NCI-H345 treated with DMSO at 0.1 percent for 48 hours (cell line): ENCODE results near the gene NDUFB10.
"Not testable (repeated sequence)": the region's sequence is repeated elsewhere in the genome, so short reads cannot be mapped to it uniquely, and the experiment has no call there.

ENCODE experiments used
- DNase-seq: peaks from one replicate; lab custom pipeline; 2025; ENCODE audit not compliant: unreplicated experiment; lab: John Stamatoyannopoulos, UW

NDUFB10 gene

DNA sequence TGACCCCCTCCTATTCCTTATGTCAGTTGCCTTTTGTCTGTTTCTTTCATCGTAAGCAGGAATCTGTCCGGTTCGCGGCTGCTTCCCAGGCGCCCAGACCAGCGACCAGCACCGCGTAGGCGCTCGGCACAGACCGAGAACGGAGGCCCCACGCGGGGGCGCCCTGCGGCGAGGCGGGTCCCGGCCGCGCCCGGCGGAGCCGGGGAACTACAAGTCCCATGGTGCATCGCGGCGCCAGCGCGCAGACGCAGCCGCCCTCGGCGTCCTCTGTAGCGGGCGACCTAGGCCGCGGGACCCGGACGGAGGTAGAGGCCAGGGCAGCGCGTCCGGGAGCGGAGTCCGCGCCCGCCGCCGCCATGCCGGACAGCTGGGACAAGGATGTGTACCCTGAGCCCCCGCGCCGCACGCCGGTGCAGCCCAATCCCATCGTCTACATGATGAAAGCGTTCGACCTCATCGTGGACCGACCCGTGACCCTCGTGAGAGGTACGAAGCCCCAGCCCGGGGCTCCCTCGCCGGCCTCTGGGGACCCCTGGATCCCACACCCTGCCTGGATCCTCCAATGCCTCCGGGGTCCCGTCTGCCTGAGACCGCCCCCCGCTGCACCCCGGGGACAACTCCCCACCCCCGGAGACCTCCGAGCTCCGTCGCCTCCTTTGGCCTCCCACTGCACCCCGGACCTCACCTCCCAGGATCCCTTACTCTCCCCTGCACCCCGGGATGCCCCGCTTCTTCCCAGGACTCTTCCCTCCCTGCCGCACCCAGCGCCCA is at the start of gene NDUFB10:
Gene NDUFB10, plus strand, starts transcription at position 270 of the 771 bp plus-strand sequence. Its CDS starts 87 bp downstream, at position 357.
- peak; percentile 70 for DNase-seq

DNA sequence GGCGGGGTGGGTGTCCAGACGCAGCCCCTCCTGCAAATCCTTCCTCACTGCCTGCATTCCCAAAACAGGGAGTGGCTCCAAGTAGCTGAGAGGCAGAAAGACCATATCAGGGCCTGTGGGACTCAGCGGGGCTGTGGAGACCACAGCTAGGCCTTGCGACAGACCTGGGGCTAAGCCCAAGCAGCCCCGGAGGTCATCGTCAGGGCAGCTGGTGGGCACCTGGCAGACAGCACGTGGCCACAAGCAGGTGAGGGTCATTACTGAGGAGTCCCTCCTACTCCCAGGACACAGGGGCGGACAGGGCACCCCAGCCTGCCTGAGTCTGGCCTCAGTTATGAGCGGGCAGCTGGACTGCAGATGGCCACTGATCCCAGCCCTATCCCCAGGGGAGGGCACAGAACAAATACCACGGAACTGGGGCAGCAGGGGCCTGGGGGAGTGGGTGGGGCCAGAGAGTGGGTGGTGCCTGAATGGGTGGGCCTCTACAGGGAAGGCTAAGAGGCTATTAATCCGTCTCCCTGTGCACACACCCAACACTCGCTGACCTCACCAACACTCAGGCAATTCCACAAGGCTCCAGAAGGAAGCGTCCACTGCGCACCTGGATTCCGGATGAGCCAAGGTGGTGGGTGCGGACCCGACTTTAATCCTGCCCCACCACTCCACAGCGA is 49.6 kb upstream of the NDUFB10 start:
- DNase-seq: no peak

DNA sequence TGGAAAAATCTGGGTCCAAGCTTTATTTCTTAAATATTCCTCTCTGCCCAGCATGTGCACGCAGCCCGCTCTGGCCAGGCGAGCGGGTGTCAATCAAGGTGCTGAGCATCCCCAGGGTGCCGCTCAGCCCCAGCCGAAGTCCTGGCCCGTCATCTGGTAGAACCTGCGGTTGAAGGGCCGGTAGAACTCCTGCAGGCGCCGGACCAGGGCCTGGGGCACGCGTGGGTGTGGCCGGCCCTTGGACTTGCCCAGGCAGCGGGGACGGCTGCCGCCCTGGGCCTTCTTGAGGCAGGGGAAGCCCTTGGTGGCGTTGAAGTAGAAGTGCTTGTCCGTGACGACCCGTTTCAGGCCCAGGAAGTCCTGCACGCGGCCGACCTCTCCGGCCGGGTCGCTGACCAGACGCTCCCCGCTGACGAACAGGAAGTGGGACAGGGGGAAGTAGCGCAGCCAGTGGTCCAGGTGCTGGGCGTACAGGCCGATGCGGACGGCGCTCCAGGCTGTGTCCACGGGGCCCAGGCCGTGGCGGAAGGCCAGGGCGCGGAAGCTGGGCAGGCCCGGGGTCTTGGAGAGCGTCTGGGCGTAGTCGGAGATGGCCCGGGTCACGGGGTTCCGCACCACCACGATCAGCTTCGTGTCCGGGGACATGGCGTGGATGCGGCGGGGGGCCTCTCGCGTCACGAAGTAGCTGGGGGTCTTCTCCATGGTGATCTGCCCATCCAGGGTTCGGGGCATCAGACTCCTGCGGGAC is 47.7 kb upstream of the NDUFB10 start:
- no peak for DNase-seq

DNA sequence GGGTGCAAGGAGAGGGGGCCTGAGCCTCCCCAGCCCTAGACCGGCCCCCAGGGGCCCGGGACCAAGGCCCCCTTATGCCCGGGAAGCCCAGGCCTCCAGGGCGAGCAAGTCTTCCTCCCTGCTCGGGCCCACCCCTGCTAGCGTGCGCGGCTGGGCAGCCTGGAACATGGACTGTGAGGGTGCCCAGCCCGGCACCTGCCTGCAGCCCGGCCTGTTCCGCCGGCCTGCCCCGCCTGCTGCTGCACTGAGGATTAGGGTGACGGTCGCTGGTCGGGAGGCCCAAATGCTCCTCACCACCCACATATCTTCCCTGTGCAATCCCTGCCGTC is 47.2 kb upstream of the NDUFB10 start:
- DNase-seq: no peak

DNA sequence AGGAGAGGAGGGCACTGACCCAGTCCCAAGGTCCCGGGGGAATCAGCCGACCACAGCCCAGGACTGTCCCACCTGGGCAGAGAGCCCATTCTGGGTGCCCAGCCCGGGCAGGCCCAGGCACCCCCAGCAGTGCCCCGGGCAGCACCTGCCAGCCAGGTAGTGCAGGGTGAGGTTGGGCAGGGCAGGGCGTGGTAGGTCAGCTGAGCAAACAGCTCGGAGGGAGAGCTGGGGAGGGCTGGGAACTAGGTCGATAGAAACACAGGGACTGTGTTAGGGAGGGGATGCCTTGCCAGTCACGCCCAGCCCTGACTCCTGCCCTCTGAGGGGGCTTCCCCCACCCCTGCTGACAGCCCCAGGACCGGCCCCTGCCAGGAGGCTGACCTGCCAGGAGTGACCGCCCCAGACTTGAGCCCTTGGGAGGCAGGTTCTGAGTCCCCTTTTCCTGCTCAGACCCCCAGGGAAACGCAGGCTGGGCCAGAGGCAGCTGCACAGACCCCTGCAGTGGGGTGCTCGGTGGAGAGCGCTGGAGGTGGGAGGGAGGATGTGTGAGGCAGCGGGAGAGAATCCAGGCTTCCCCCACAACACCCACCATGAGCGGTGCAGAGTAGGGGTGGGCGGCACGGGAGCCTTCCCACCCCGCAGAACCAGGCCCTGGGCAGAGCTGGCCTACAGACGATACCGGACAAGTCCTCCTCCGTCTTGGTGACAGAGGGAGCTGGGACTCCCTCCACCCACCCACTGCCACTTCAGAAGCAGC is 45.8 kb upstream of the NDUFB10 start:
- peak; percentile 77 for DNase-seq

DNA sequence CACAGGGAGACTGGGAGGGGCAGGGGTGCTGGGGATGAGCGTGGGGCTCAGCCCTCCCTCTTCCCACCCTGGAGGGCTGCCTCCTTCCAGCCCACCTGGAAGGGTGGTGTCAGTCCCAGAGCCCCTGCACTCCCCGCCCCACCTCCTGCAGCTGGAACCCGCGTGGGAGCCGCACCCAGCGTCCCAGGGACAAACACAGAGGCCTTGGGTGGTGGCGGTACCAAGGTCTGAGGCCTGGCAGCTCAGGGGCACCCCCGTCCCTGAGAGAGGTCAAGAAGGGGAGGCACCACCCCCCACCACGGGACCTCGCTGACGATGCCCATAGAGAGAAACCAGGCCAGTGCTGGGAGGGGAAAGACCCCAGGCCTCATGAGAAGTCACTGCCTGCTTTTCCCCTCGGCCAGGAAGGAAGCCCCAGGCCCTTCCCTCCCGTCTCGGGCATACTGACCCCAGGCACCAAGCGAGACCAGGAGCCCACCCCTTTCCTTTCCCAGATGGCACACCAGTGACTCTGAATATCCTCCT is 45.2 kb upstream of the NDUFB10 start:
- no peak for DNase-seq

DNA sequence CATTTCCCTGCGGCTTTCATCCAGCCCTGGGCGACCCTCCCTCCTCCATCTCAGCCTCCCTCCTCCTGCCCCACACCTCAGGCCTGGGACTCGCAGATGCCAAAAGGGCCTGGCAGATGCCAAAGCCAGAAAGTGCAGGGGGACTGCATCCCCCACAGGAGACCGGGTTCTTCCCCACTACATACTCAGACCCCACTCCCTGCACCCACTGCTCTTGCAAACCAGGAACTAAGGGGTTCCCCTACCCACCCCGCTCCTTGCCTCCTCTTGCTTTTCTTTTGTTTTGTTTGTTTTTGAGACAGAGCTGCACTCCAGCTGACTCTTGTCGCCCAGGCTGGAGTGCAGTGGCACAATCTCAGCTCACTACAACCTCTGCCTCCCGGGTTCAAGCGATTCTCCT is 44.4 kb upstream of the NDUFB10 start:
- DNase-seq: no peak

DNA sequence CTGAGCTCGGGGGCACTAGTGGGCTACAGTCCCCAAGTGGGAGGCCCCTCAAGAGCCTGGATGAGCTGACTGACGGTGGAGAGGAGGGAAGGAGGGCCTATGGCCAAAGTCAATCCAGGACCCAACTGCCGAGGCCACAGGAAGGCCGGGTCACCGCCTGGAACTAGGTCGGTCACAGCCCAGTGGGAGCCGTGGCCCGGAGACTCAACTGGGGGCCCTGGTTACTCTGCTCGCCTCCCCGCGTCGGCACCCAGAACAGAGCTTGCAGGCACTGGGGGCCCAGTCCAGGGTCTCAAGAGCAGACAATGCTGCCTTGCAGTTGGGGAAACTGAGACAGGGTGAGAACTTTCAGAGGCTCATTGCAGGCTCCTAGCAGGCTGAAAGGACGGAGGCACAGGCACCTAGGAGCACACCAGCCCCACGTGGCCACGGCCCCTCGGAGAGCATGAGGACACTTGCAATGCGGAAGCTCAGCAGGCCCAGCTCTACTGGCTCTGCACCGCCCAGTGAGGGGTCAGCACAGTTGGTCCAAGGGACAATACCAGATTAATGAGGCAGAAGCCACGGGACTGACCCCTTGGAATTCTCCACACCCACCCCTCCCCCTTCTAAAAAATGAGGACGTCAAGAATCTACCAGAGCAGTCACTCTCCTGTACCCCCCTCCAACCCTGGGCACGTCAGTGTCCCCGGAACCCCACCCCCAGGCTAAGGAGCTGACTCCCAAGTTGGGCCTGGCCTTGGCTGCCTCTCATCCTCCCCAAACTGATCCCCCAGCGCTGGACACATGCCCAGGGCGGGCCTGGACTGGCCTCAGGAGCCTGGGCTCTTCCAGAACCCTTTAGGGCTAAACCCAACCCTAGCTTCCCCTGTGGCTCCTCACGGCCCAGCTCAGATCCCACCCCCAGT is 43.4 kb upstream of the NDUFB10 start:
- DNase-seq: no peak

DNA sequence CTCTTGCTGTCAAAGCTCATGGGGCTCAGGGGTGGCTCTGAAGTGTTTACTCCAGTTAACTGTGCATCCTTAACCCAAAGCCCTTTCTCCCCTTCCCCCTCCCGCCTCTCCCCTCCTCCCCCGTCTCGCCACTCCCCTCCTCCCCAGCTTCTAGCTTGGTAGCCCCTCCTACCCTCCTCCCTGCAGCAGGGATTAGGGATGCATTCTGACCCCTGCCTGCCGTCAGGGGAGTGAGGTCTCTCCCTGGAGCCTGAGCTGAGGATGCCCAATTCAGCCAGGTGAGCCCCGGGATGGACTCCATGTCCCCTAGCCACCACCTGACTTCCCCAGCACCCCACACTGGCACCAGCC is 42.7 kb upstream of the NDUFB10 start:
- DNase-seq: no peak

DNA sequence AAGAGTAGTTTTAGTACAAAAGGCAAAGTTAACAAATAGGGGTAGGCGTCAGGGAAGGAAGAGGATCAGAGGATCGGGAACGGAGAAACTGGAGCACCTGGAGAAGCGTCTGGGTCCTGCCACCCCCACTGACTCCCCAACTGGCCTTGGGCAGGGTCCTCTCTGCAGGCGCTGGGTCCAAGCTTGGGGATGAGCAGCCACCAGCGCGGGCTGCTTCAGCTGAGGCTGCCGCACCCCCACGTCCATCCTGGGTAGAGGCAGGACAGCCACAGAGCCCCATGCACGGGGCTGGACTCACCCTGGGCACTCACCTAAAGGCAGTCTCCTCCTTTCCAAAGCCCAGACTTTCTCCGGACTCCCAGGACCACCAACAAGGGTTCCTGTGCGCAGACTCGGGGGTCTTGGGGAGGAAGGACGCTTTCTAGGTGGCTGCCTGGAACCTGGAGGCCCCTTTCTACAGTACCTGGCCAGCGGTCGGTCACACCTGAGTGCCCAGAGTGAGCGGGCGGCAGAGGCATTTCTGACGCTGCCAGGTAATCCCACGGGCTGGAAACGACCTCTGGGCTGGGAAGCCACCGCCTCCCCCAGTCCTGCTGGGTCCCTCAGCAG is 42.2 kb upstream of the NDUFB10 start:
- no peak for DNase-seq

DNA sequence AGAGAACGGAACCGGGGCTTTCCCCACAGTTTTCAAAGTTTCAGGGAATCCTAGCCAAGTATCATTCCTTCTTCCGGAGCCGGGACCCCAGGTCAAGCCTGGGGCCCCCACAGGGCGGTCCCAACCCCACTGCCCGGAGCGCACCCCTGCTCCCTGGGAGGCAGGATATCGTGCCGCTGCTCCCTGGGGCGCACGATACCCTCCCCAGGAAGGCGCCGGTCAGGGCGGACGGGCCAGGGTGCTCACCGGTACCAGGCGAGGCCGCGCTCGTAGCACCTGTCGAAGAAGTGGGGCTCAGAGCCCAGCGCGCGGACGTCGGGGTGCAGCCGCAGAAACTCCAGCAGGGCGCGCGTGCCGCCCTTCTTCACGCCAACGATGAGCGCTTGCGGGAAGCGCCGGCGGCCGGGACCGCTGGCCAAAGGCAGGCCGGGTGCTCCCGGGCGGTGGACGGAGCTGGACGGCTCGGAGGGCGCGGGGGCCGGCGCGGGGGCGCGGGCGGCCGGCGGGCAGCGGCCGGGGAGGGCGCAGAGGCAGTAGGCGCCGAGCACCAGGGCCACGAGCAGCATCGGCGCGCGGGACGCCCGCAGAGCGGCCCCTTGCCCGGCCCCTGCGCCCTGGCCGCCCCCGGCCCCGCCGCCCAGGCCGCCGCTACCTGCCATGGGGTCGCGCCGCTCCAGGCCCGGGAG is 41.5 kb upstream of the NDUFB10 start:
- DNase-seq: no peak

DNA sequence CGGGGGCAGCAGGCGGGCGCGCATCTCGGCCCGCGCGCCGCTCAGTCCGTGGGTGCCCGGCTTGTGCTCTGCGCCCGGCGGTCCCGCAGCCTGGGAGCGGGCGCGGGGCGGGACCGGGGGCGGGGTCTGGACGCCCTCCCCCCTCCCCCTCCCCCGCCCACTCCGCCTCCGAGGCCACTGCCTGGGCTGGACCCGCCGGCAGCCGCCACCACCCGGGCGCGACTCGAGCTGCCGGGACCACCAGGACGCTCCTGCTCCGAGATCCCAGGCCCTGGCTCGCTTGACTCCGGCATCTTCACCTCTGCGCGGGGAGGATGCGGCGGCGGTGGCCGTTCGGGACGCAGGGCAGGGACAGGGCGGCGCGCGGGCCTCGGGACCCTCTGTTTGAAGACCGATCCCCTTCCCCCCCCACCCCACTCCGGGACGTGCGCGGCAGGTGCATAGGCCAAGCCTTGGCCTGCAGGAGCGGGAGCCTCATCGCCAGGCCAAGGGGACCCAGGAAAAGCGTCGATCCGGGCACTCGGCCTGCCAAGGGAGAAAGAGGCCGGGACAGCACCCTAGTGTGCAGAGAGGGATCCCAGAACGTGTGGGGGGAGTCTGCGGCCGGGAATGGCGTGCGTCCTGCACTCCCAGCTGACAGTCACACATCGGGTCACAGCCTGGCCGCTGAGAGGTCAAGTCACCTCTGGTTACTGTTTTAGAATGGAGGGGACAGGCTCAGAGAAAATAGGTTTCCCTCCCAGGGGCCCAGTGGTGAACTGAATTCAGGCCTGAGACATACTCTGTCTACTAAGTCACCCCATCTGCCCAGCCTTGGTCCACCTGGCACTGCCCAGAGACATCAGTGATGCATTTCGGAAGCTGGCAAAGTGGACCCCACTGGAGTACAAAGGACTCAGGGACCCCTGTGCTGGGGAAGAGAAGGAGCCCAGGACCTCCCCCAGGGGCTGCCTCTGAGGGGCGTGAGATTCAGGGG is 40.7 kb upstream of the NDUFB10 start, which contains the start of gene HS3ST6:
Gene HS3ST6, minus strand, starts transcription at position 65 of the 976 bp plus-strand sequence. CDS start 92 bp downstream, outside the sequence.
- no peak for DNase-seq

DNA sequence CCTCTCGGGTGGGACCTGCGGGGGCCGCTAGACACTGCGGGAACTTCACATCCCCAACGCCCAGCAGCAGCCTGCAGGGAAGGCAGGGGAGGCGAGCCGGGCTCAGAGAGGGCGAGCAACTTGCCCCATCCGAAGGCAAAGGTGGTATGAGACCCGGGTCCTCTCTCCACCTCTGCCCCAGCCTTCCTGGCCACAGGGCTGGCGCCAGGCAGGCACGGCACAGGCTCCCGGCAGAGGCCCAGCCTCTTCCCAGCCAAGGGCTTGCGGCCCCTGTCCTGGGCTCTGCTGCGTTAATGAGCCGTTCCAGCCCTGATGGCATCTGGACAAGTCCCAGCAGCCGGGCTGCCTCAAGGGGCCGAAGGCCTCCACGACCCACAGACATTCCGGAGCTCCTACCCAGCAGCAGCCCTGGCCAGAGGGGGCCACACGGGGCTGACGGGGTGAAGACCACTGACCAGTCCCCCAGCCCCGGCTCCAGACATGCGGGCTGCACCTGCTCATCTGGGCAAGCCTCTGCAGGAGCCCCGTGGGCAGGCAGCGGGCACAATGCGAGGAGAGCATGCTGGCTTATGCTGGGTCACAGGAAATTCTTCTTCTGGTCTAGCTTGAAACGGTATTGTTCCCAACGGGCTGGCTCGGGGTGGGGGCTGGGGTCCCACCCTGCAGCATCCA is 39.9 kb upstream of the NDUFB10 start:
- no peak for DNase-seq

DNA sequence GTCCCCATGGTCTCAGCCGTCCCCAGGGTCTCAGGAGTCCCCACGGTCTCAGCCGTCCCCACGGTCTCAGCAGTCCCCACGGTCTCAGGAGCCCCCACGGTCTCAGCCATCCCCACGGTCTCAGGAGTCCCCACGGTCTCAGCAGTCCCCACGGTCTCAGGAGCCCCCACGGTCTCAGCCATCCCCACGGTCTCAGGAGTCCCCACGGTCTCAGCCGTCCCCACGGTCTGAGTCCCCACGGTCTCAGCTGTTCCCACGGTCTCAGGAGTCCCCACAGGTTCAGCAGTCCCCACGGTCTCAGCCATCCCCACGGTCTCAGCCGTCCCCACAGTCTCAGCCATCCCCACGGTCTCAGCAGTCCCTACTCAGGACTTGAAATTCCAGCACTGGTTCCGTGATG is 39.2 kb upstream of the NDUFB10 start:
- not testable (repeated sequence) for DNase-seq

DNA sequence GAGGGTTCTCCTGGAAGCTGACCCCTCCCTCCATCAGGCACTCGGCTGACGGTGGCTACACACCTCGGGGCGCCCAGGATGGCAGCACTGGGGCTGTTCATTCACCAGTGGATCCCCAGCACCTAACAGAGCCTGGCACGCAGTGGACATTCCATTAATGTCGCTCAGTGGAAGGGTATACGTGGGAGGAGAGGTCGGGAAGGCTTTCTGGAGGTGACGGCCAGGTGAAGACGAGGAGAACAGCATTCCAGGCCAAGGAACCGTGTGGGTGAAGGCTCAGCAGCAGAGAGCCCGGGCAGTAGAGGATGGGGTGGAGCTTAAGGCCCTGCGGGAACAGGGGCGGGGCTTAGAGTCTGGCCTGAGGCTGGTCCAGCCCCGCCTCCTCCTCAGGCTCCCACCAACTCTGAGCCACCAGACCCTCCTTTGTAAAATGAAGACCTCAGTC is 38.6 kb upstream of the NDUFB10 start:
- no peak for DNase-seq

DNA sequence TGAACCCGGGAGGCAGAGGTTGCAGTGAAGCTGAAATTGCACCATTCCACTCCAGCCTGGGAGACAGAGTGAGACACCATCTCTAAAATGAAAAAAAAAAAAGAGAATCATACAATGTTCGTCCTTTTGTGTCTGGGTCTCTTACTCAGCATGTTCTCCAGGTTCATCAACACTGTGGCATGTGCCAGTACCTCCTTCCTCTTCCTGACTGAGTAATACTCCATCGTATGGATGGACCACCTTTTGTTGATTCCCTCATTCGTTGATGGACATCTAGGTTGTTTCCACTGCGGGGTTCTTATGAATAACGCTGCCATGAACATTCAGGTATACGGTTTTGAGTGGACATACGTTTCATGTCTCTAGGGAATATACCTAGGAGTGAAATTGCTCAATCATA is 37.0 kb upstream of the NDUFB10 start:
- DNase-seq: no peak
